Breast epithelium (tissue), 3 donors: ENCODE measurements around the gene PTGES.
"Not testable (repeated sequence)": the region's sequence is repeated elsewhere in the genome, so short reads cannot be mapped to it uniquely, and the experiment has no call there.

Experiments used
- CTCF ChIP-seq, 3 donors: fragments of 450-650 bp; IDR thresholded peaks; one replicate each; pipeline ENCODE4 v1.5.1; 2016 to 2017; ENCODE audit warnings: antibody characterized with exemption in 3 of 3, mild to moderate bottlenecking in 3 of 3, moderate library complexity in 3 of 3
- POLR2A ChIP-seq: fragments of 450-650 bp; IDR thresholded peaks from one replicate; pipeline ENCODE4 v1.6.1; 2016; ENCODE audit warnings: antibody characterized with exemption, mild to moderate bottlenecking, moderate library complexity

GRCh38 chr9:129762370-129762984 lies 9.6 kb upstream of the PTGES start:
- TF ChIP-seq POLR2A; CTCF (IDR thresholded peaks at IDR 0.05): not testable (repeated sequence)
